HG03520 (cell line): ENCODE data around the gene ZNF107.
"Not testable (repeated sequence)": the region's sequence is repeated elsewhere in the genome, so short reads cannot be mapped to it uniquely, and the experiment has no call there.

ENCODE experiments used
- ATAC-seq: cut with Tn5 transposase; IDR thresholded peaks from one replicate; pipeline ENCODE4 v1.9.1; 2021; ENCODE audit warnings: mild to moderate bottlenecking, moderate library complexity; ENCODE audit not compliant: unreplicated experiment

Gene ZNF107

GRCh38 chr7:64642875-64643274 is 23.1 kb upstream of the ZNF107 start:
- no peak for ATAC-seq

- no peak for ATAC-seq
Measured at GRCh38 chr7:64643566-64643965, 22.4 kb upstream of the ZNF107 start.

DNA sequence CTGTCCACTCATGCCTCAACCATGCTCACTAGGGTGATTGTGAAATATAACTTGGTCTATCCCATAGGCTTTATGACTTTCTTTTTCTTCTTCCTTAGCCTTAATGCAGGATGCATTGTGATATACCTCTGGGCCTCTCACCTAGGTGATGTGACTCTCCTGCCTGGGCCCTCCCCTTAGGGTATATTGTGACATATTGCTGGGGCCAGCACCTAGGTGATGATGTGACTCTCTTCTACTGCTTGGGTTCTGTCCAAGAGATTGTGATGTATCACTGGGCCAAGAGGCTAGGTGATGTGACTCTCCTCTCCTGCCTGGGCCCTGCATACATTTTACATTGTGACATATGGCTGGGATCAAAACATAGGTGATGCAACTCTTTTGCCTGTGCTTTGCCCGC is 14.7 kb upstream of the ZNF107 start:
- no peak for ATAC-seq

- no peak for ATAC-seq
Measured at GRCh38 chr7:64651632-64652165, 14.2 kb upstream of the ZNF107 start.

- ATAC-seq, result no peak
Measured at GRCh38 chr7:64653721-64654401, 12.1 kb upstream of the ZNF107 start.

DNA sequence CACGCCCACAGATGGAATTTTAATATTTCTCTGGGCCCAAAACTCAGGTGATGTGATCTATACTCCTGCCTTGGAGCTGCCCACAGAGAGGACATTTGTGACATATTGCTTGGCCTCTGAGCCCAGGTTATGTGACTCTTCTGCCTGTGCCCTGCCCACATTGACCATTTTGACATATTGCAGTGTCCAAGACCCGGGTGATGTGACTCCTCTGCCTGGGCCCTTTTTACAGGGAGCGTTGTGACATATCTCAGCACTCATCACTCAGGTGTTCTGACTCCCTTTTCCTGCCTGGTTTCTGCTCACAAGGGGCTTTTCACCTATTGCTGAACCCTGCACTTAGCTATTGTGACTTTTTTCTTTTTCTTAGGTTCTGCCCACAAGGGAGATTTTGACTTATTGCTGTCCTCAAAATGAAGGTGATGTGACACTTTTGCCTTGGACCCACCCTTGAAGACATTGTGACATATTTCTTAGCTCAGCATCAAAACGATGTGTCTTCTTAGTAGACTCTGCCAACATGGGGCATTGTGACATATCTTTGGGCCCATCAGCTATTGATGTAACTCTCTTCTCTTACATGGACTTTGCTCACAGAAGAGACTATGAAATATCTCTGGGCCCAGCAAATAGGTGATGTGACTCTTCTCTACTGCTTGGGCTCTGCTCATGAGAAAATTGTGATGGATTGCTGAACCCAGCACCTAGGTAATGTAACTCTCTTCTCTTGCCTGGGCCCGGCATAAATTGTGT is 11.0 kb upstream of the ZNF107 start:
- ATAC-seq, result no peak

DNA sequence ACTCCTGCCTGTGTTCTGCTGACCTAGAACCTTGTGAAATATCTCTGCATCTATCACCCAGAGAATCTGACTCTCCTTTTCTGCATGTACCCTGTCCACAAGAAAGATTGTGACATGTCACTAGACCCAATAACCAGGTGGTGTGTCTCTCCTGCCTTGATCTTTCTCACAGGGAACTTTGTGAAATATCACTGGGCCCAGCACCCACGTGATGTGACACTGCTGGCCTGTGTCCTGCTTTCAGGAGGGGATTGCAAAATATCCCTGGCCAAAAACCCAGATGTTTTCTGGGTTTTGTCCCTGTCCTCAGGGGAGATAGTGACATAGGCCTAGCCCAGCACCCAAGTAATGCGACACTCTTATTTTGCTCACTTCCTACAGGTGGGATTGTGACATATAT is 10.1 kb upstream of the ZNF107 start:
- no peak for ATAC-seq

GRCh38 chr7:64656489-64656888 is 9.4 kb upstream of the ZNF107 start:
- ATAC-seq, result no peak

- not testable (repeated sequence) for ATAC-seq
Measured at GRCh38 chr7:64662091-64662490, 3.8 kb upstream of the ZNF107 start.

GRCh38 chr7:64666663-64667050 is 724 bp downstream of the ZNF107 start:
- ATAC-seq, result no peak

- no peak for ATAC-seq
Measured at GRCh38 chr7:64667311-64667710, 1.4 kb downstream of the ZNF107 start.

DNA sequence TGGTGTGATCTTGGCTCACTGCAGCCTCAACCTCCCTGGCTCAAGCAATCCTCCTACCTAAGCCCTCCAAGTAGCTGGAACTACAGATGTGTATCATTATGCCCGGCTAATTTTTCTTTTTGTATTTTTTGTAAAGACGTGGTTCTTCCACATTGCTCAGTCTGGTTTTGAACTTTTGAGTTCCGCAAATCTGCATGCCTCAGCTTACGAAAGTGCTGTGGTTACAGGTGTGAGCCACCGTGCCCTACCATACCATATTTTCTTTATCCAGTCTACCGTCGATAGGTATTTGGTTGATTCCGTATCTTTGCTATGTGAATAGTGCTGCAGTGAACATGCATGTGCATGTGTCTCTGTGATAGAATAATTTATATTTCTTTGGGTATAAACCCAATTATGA is 6.5 kb downstream of the ZNF107 start:
- ATAC-seq, result no peak

DNA sequence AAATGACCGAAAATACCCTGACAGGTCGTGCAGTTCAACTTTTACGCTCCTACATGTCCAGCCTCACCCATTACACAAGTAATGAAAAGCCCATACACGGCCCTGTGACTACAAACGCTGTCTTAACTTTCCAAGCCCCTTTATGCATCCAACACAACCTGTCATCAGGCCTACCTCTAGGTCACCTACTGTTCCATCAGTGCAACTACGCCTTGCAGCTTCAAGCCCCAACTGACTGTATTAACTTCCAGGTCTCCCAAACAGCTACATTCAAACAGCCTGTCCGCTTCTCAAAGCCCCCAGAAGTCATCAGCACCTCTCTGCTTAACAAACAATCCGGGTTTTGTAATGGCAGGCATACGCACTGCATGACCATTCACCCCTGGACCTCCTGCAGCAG is 19.2 kb downstream of the ZNF107 start:
- no peak for ATAC-seq

GRCh38 chr7:64685741-64686140 is 19.8 kb downstream of the ZNF107 start:
- ATAC-seq, result no peak

DNA sequence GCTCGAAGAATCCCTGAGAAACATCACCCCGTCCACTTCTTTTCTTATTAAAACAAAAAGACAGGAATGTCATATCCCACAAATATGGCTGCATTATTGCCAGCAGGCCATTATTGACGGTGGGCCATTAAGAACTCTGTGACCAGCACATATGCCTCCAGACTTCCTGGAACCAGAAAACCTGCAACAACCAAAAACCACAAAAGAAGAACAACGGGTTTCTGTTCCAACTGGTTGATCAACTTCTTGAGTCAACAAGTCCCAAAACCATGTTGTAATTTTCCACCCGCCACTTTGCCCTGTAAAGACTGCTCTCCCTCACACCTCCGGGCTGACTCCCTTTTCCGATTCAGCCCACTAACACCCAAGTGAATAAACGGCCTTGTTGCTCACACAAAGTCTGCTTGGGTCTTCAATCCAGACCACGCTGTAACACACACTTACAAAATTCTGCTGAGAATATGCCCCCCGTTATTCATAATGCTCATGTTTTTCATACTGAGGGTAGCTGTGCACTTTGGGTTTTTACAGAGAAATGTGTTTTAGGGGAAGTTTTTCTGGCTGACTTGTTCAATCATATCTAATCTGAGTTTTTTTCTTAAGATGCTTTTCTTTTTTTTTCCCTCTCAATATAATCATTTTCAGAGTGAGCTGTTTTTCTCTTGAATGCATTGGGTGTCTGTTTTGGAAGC is 20.7 kb downstream of the ZNF107 start:
- ATAC-seq, result no peak

DNA sequence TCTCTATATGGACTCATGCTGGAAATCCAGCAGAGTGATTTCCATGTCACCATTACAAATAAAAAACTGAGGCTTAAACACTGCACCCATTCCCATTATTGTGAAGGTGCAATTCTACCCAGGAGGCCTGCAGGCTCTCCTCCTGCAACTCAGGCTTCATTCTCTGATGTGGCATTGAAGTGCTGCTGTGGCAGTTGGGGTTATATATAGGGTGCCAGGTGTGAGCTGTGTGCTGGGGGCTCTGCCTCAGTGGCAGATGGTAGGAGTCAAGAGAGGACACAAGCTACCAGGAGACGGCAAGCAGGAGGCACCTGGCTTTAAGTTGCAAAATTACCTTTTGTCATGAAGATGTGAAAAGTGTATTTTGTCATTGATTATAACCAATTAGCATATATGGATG is 21.3 kb downstream of the ZNF107 start:
- no peak for ATAC-seq

GRCh38 chr7:64688988-64689387 is 23.1 kb downstream of the ZNF107 start:
- ATAC-seq, result no peak

- no peak for ATAC-seq
Measured at GRCh38 chr7:64691831-64692230, 25.9 kb downstream of the ZNF107 start.

DNA sequence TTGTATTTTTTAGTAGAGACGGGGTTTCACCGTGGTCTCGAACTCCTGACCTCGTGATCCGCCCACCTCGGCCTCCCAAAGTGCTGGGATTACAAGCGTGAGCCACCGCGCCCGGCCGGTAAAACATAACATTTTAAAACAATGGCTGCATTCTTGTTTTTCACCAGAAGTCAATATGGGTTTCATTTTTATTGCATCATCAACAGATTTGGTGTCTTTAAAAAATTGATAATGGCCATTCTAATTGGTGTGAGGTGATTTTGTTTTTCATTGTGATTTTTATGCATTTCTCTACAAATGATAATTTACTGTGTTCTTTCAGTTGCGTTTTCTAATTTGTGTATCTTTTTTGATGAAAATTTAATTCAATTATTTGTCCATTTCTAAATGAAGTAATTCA is 31.9 kb downstream of the ZNF107 start:
- ATAC-seq, result not testable (repeated sequence)

GRCh38 chr7:64706625-64707292 is 40.8 kb downstream of the ZNF107 start:
- ATAC-seq, result no peak

DNA sequence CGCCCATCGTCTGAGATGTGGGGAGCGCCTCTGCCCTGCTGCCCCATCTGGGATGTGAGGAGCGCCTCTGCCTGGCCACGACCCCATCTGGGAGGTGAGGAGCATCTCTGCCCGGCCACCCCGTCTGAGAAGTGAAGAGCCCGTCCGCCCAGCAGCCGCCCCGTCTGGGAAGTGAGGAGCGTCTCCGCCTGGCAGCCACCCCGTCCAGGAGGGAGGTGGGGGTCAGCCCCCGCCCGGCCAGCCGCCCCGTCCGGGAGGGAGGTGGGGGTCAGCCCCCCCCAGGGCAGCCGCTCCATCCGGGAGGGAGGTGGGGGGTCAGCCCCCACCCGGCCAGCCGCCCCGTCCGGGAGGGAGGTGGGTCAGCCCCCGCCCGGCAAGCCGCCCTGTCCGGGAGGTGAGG is 52.0 kb downstream of the ZNF107 start:
- not testable (repeated sequence) for ATAC-seq
